PFSK-1 (cell line): ENCODE data around the gene KCNJ5.

Source experiments
- FOXP2 ChIP-seq: optimal IDR thresholded peaks from 2 replicates; pipeline ENCODE3; 2011; ENCODE audit warnings: borderline replicate concordance, control low read depth, inconsistent platforms; ENCODE audit not compliant: insufficient read depth; ENCODE audit errors: extremely low read length, extremely low read depth
- POLR2AphosphoS5 ChIP-seq: IDR thresholded peaks from 2 replicates; pipeline ENCODE4 v1.6.1; 2012; ENCODE audit warnings: low read depth, mild to moderate bottlenecking, control low read depth, low read length, moderate library complexity
- SIN3A ChIP-seq: IDR thresholded peaks from 2 replicates; pipeline ENCODE4 v1.6.1; 2012; ENCODE audit warnings: mild to moderate bottlenecking, low read length, moderate library complexity, borderline replicate concordance; ENCODE audit not compliant: insufficient read depth
- TAF1 ChIP-seq: IDR thresholded peaks from 2 replicates; pipeline ENCODE4 v1.6.1; 2012; ENCODE audit warnings: low read length, control low read depth, borderline replicate concordance; ENCODE audit not compliant: insufficient read depth
- TF ChIP-seq, protein P1 (sequence below), 2 experiments: IDR thresholded peaks; 2 replicates each; pipeline versions ENCODE4 v1.6.1 to v1.8.0; 2011 to 2012; ENCODE audit warnings: low read depth in 2 of 2, low read length in 2 of 2, control low read depth in 1 of 2, inconsistent platforms in 1 of 2, mild to moderate bottlenecking in 1 of 2, moderate library complexity in 1 of 2; ENCODE audit not compliant: insufficient read depth in 1 of 2

Gene KCNJ5

DNA sequence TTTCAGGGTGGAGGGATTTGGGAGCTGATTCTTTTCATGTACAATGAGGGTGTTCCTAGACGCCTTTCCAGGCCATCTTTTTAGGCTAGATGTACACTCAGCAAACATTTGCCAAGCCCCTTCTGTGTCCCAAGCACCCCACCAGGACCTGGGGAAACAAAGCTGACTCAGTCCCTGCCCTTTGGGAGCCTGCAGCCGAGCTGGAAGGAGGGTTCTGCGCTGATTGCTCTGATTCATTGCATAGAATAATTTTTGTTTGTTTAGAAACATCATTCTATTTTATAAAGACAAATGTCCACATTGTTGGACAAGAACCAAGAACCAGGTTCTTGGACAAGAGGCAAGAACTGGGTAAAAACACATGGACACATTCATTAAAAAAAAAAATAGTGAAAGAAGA, 34.8 kb downstream of the KCNJ5 start:
- TF ChIP-seq POLR2AphosphoS5 (no peak), TAF1 (no peak), FOXP2 (no peak)

DNA sequence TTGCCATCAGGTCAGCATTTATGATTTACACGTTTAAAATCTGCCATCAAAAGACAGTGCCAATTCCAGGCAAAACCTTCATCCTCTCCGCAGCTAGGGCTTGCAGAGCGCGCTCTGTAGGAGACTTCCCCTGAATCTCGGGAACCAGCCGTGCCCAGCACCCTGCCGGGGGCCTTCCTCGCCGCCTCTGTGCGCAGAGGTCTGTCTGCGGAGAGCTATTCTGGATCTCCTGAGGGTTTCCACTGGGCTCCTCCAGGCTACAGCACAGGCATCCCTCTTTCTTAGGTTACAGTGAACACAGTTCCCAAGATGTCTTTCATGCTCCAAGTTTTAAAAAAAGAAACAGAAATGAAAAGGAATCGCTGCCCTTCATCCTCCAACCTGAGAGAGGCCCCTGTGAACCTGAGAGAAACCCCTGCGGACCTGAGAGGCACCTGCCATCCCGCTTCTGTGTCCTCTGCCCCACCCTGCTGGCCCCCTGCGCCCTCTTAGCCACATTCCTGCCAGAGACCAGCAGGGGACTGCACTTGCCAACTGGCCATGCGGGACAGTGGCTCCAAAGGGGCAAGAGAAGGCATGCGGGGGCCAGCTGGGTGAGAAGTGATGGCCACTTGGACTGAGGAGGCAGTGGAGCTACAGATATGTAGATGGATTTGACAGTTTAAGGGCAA, 35.4 kb downstream of the KCNJ5 start:
- TF ChIP-seq FOXP2 (no peak), SIN3A (no peak), TAF1 (no peak), POLR2AphosphoS5 (no peak)
- TF ChIP-seq, protein P1, sequence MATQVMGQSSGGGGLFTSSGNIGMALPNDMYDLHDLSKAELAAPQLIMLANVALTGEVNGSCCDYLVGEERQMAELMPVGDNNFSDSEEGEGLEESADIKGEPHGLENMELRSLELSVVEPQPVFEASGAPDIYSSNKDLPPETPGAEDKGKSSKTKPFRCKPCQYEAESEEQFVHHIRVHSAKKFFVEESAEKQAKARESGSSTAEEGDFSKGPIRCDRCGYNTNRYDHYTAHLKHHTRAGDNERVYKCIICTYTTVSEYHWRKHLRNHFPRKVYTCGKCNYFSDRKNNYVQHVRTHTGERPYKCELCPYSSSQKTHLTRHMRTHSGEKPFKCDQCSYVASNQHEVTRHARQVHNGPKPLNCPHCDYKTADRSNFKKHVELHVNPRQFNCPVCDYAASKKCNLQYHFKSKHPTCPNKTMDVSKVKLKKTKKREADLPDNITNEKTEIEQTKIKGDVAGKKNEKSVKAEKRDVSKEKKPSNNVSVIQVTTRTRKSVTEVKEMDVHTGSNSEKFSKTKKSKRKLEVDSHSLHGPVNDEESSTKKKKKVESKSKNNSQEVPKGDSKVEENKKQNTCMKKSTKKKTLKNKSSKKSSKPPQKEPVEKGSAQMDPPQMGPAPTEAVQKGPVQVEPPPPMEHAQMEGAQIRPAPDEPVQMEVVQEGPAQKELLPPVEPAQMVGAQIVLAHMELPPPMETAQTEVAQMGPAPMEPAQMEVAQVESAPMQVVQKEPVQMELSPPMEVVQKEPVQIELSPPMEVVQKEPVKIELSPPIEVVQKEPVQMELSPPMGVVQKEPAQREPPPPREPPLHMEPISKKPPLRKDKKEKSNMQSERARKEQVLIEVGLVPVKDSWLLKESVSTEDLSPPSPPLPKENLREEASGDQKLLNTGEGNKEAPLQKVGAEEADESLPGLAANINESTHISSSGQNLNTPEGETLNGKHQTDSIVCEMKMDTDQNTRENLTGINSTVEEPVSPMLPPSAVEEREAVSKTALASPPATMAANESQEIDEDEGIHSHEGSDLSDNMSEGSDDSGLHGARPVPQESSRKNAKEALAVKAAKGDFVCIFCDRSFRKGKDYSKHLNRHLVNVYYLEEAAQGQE (IDR thresholded peaks at IDR 0.05; ENCODE audit: insufficient read depth in 1 of 2, low read depth in 2 of 2, low read length in 2 of 2): no peak

DNA sequence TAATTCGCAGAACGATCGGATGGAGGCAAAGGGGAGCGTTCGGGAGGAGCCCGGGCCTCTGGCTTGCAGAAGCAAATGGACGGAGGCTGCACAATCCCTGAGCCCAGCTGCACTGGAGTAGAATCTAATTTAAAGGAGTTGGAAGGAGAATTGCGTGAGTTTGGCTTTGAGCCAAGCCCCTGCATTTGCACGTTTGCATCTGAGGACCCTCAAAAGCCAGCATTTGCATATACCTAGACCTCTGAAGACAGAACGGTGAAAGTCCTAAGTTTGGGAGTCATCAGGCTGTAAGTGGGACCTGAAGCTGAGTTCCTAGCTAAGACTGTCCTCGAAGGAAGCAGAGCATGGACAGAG, 35.9 kb downstream of the KCNJ5 start:
- no peak for TF ChIP-seq SIN3A
- TF ChIP-seq FOXP2: no peak
- no peak for TF ChIP-seq TAF1
- no peak for TF ChIP-seq POLR2AphosphoS5
- TF ChIP-seq, protein P1 (IDR thresholded peaks at IDR 0.05; ENCODE audit: insufficient read depth in 1 of 2, low read depth in 2 of 2, low read length in 2 of 2): no peak

DNA sequence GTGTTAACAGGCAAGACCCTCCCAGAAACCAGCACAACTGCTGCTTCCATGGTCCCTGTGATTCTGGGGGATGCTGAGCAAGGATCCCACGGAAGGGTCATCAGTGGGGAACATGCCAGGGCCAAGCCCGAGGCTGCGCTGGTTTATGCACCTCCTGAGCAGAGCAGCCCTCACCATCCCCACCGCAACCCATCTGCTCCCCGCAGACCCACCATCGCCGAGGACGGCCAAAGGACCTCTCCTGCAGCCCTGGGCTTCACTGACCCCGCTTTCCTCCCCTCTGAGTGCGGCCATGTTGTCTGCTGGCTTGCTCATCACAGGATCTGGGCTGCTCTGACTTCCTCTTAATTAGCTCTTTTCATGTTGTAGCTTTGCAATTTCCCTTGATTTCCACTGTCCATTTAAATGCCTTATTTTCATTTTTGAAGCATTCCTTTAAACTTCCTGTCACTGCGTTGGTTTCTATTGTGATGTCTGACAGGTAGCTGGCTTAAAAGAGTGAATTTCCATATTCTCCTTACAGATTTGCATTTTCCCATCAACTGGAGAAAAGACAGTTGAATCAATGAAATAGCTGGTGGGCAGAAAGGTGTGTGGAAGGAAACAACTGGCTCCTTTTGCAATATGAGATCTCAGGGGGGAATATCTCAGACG, 36.7 kb downstream of the KCNJ5 start:
- TF ChIP-seq, protein P1 (IDR thresholded peaks at IDR 0.05; ENCODE audit: insufficient read depth in 1 of 2, low read depth in 2 of 2, low read length in 2 of 2): no peak
- TF ChIP-seq POLR2AphosphoS5 (no peak), FOXP2 (no peak), SIN3A (no peak), TAF1 (no peak)

DNA sequence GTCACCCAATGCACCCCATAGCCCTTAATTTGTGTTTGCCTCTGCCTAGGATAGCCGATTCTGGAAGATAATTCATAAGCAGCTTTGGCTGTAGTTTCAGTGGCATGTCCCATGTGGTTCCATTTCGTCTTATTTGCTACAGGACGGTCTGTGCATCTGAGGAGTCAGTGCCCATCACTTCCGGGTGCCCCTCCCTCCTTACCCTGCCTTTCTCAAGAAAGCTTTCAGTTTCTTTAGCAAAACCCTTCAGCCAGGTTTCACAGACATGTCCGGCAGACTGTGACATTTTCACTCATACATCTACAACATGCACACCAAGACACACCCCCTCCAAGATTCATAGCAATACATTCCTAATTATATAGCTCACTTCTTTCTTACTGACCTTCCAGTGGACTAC, 37.2 kb downstream of the KCNJ5 start:
- TF ChIP-seq SIN3A (no peak), TAF1 (no peak), FOXP2 (no peak), POLR2AphosphoS5 (no peak)
- TF ChIP-seq, protein P1 (IDR thresholded peaks at IDR 0.05; ENCODE audit: insufficient read depth in 1 of 2, low read depth in 2 of 2, low read length in 2 of 2): no peak
